Neural cell (in vitro differentiated cells): ENCODE data around the gene COPG1.

Source experiments
- CTCF ChIP-seq: fragments of 450-650 bp; IDR thresholded peaks from 2 replicates; pipeline ENCODE4 v1.5.1; 2014; ENCODE audit warnings: antibody characterized with exemption, mild to moderate bottlenecking, moderate library complexity; ENCODE audit not compliant: poor library complexity, severe bottlenecking
- EP300 ChIP-seq: fragments of 450-650 bp; conservative IDR thresholded peaks from 2 replicates; pipeline ENCODE4 v1.6.1; 2014; ENCODE audit warnings: antibody characterized with exemption, mild to moderate bottlenecking, moderate library complexity; ENCODE audit not compliant: poor library complexity, severe bottlenecking
- EZH2 ChIP-seq: fragments of 200-600, 300-800 bp; shearing (Covaris generic), sonication (generic); IDR thresholded peaks from 2 replicates; pipeline ENCODE4 v1.6.1; 2014; ENCODE audit warnings: antibody characterized with exemption, low read length, borderline replicate concordance, mild to moderate bottlenecking; ENCODE audit not compliant: insufficient read depth, poor library complexity, severe bottlenecking
- MXI1 ChIP-seq: fragments of 450-650 bp; conservative IDR thresholded peaks from 2 replicates; pipeline ENCODE4 v1.6.1; 2014; ENCODE audit warnings: antibody characterized with exemption, mild to moderate bottlenecking; ENCODE audit not compliant: poor library complexity, severe bottlenecking
- POLR2AphosphoS5 ChIP-seq: IDR thresholded peaks from 2 replicates; pipeline ENCODE4 v1.6.1; 2012
- TAF1 ChIP-seq: IDR thresholded peaks from 2 replicates; pipeline ENCODE4 v1.6.1; 2012; ENCODE audit warnings: low read depth
- TF ChIP-seq, protein P1 (sequence below): IDR thresholded peaks from 2 replicates; pipeline ENCODE4 v1.6.1; 2012; ENCODE audit warnings: borderline replicate concordance

GRCh38 chr3:129286081-129286480 lies 36.7 kb downstream of the COPG1 start:
- TF ChIP-seq CTCF (no peak), MXI1 (no peak), TAF1 (no peak), POLR2AphosphoS5 (no peak), EZH2 (no peak), EP300 (no peak)
- TF ChIP-seq, protein P1, sequence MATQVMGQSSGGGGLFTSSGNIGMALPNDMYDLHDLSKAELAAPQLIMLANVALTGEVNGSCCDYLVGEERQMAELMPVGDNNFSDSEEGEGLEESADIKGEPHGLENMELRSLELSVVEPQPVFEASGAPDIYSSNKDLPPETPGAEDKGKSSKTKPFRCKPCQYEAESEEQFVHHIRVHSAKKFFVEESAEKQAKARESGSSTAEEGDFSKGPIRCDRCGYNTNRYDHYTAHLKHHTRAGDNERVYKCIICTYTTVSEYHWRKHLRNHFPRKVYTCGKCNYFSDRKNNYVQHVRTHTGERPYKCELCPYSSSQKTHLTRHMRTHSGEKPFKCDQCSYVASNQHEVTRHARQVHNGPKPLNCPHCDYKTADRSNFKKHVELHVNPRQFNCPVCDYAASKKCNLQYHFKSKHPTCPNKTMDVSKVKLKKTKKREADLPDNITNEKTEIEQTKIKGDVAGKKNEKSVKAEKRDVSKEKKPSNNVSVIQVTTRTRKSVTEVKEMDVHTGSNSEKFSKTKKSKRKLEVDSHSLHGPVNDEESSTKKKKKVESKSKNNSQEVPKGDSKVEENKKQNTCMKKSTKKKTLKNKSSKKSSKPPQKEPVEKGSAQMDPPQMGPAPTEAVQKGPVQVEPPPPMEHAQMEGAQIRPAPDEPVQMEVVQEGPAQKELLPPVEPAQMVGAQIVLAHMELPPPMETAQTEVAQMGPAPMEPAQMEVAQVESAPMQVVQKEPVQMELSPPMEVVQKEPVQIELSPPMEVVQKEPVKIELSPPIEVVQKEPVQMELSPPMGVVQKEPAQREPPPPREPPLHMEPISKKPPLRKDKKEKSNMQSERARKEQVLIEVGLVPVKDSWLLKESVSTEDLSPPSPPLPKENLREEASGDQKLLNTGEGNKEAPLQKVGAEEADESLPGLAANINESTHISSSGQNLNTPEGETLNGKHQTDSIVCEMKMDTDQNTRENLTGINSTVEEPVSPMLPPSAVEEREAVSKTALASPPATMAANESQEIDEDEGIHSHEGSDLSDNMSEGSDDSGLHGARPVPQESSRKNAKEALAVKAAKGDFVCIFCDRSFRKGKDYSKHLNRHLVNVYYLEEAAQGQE: no peak
